ENCODE data around the gene TMEM242. TPM values are rescaled to one million over a fixed set of nuclear protein-coding genes. Genes with fewer than 3 reads are reported as not detected.

TMEM242 gene
- total RNA-seq, 1 experiment from 2014 or later = 9.4 TPM

GRCh38 chr6:157239671-157240058 lies 83.7 kb downstream of the TMEM242 start:
- POLR2A ChIA-PET = no interaction called here
- BruUV-seq (replicated peaks) = no TSS peak
- Mint-ChIP-seq H3K4me1 (ENCODE audit: insufficient read depth, unreplicated experiment) (peaks cover 5% of the 10 kb centered on the region), H3K27ac (ENCODE audit: low read depth, unreplicated experiment) (no peak overlapping the region), H3K4me3 (ENCODE audit: unreplicated experiment) (no peak overlapping the region), H3K36me3 (ENCODE audit: insufficient read depth, unreplicated experiment) (no peaks in the 10 kb centered on the region), H3K27me3 (ENCODE audit: insufficient read depth, unreplicated experiment) (peaks cover 16% of the 10 kb centered on the region), H3K9me3 (ENCODE audit: unreplicated experiment) (no peaks in the 10 kb centered on the region)
- TF ChIP-seq CTCF (IDR thresholded peaks at IDR 0.05; ENCODE audit: unreplicated experiment) = no peak
- intact Hi-C loops (cut with micrococcal nuclease) = no loop called here
- CTCF ChIA-PET = no interaction called here
- DNase-seq (ENCODE audit: unreplicated experiment) = no peak

Other genes starting within 250 kb of the TMEM242 start
- gene ZDHHC14, start 57.7 kb upstream of the TMEM242 start, total RNA-seq (2022) = 3.2 and 4.6 TPM in 2 replicates